GM19025 (cell line): ENCODE results near the gene BCAR3.

Experiments used
- ATAC-seq: cut with Tn5 transposase; IDR thresholded peaks from one replicate; pipeline ENCODE4 v1.9.1; 2021; ENCODE audit warnings: mild to moderate bottlenecking, low read depth, moderate library complexity; ENCODE audit not compliant: unreplicated experiment

BCAR3 gene

GRCh38 chr1:93681101-93681988 is at the start of gene BCAR3:
TSS of gene BCAR3 (minus strand) at chr1:93681837. CDS start at chr1:93674930, 6,907 bp downstream.
- peak; percentile 72 for ATAC-seq

DNA sequence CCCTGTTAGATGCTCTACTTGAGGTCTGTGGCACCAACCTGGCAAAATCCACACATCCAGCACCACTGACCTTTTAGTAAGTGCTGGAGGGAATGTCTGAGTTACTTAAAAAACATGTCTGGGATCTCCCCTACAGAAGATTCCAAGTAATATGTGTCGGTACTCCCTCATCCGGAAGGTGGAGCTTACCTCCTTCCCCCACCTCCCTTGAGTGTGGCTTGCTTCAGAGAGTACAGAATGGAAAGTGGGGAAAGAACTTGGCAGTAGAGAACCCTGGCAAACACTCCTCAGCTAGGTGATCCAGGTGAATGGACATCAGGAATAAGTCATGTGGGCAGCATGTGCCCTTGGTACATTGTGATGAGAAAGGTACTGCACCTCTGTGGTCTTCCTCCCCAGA is 49.0 kb upstream of the BCAR3 start:
- ATAC-seq, result no peak

DNA sequence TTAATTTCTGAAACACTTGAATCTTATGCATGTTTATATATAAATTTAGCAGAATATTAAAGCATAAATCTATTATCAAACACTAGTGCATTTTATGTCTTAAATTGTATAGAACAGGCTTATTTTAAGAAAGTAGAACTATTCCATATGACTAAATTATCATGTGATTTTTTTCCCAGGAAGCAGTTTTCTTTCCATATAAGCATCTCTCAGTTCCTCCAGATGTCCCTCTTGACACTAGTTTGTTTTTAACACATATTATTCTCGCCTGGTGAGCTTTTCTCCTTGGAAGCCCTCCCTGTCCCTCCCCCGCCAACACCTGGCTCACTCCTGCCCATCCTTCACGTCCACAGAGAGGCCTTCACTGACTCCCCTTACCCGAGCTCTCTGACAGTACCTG is 48.3 kb upstream of the BCAR3 start:
- no peak for ATAC-seq

- peak; percentile 56 for ATAC-seq
These were observed 47.9 kb upstream of the BCAR3 start for GRCh38 chr1:93729502-93729901.

- ATAC-seq, result no peak
These were observed 47.0 kb upstream of the BCAR3 start for GRCh38 chr1:93728480-93729131.

DNA sequence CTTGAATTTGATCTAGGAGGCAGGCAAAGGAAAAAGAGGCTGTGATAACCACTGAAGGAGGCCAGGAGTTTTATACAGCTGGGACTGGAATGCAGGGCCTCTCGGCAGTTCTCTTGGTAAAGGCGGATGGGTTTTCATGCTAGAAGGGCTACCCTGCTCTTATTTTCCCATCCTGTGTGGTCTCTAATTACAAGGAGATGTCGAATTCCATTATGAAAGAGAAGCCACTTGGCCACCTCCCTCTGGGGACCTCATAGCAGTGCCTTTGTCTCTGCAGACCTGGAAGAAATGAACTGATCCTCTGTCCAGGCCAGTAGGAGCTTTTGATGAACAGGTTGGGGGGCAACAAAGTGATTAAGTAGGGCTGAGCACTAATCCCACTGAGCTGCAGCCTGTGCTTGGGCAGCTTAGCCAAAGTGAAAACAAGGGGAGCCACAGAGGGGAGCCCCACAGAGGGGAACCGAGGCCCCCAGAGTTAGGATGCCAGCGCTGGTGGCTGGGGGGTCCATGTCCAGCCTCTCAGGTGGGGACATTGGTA is 42.2 kb upstream of the BCAR3 start:
- ATAC-seq, result no peak

- no peak for ATAC-seq
These were observed 41.5 kb upstream of the BCAR3 start for GRCh38 chr1:93723110-93723509.

- no peak for ATAC-seq
These were observed 40.7 kb upstream of the BCAR3 start for GRCh38 chr1:93722081-93723031.

- no peak for ATAC-seq
These were observed 39.5 kb upstream of the BCAR3 start for GRCh38 chr1:93720956-93721626.

DNA sequence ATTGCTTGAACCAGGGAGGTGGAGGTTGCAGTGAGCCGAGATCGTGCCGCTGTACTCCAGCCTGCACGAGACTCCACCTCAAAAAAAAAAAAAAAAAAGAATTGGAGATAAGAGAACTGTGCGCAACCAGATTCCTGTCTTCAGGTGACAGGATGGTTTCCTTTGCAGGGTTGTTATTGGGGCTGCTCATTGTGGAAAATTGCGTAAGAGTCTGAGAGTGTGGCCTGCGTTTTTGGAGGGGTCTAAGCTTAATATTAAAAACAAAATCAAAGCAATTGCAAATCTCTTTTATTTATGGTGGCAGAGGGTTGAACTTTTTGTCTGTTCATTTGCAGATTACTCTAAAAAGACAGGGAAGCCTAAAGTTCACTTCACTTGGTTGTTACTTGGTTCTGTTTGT is 36.0 kb upstream of the BCAR3 start:
- ATAC-seq, result no peak

DNA sequence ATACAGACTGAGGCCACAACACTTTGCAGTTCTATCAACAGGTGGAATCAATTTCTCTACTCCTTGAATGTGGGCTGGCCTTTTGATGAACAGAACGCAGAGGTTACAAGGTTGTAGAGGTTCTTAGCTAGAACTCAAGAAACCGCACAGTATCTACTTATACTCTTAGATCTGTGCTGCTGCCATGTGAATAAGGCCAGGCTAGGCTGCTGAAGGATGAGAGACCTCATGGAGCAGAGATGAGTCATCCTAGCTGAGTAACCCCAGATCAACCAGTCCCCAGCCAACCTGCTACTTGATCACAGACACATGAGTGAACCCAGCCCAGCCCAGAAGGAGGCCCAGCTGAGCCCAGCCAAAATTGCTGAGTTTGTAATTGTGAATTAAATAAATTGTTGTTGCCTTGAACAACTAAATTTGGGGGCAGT is 35.3 kb upstream of the BCAR3 start:
- ATAC-seq, result no peak

GRCh38 chr1:93716163-93716562 is 34.5 kb upstream of the BCAR3 start:
- no peak for ATAC-seq

DNA sequence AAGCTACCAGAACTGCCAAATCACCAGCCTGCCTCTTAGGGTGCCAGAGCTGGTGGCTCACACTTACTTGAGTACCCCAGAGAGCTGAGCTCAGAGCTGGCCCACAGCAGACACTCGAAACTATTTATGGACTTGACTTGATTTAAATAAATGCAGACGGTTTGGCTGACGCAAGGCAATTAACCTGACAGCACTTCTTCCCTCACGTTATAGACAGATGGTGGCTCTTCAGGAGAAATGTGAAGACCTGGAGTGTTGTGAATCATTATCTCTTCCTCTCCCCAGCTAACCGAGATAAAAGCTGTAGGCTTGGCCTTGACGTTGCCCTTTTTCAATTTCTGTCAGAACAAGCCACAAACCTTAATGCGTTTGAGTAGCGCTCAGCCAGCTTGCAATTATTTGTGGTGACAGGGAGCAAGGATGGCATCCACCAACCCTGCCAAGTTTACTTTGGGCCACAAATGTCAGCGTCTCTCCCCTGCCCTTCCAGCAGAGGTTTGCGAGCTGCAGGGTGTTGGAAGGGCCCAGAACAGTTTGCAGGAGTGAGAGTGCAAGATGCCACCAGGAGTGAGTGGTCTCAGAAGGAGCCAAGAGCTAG is 34.0 kb upstream of the BCAR3 start:
- peak; percentile 38 for ATAC-seq

DNA sequence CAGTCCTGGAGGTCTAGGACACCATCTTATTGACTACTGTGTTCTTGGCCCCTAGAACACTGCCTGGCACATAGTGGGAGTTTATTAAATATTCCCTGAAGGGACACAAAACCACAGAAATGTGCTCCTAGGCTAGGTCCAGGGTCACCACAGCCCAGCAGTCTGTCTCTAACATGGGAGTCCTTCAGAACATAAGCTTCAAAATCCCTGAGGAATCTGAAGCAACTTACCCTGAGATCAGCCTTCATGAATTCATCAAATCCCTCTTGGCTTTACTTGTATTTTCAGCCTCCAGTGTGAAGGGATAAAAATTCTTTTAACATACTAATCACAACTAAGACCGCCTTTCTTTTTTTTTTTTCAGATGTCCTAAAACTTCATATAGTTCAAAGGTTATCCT is 32.7 kb upstream of the BCAR3 start:
- ATAC-seq, result no peak

DNA sequence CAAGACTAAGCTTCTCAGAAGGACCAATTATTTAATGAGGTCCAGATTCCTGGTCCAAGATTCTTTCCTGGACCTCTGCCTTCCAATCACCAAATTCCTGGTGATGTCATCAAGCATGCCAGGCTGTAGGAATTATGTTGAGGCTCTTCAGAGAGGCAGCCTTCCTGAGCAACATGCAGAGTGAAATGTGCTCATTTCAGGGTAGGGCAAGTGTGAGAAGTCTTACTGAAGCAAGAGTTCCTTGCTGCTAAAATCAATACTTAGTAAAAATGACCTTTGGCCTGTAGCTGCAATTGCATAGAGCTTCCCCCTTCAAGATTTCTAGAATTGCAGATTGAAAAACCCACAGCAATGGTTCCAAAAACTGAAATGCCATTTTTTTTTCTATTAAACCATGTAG is 31.7 kb upstream of the BCAR3 start:
- no peak for ATAC-seq

- ATAC-seq, result no peak
These were observed 31.1 kb upstream of the BCAR3 start for GRCh38 chr1:93712741-93713140.

GRCh38 chr1:93710499-93711453 is 29.1 kb upstream of the BCAR3 start:
- ATAC-seq, result no peak

DNA sequence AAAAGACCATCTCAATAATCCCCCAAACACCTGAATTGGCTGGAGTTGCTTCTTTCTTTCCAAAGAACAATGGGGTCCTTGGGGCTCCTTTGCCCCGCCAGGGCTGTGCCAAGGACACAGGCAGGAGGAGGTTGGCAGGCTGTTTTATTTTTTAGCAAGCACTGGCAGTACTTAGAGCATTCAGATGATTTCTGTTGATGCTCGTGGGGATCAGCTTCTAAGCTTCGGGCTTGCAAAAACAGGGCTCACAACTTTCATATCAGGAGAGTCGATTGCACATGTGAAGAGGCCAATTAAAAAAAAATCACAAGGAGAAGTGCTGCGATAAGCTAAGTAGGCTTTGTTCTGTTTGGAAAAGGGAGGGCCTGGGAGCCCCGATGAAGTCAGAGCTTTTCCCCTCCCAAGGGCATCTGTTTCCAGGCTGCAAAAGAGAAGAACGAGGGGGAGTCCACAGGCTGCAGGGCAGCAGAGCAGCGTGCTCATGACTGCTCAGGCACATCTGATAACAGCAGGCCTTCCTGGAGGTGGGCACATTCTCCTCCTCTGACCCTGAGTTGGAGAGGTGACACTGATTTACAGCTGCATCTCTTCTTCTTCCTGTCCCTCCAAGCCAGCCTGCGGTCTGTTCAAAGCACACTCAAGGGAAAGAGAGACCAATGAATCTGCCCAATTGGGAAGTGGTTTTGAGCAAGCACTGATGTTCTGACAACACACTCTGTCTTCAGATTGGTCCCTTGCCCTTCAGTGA is 27.3 kb upstream of the BCAR3 start:
- no peak for ATAC-seq
